GM06990 (cell line): ENCODE data around the gene IZUMO2.

Experiments
- DNase-seq: peaks from one replicate; pipeline ENCODE4 v3.0.0-alpha.2; 2011; ENCODE audit not compliant: insufficient read length; ENCODE audit errors: extremely low read depth
- H3K27me3 ChIP-seq: replicated peaks from 2 replicates; pipeline ENCODE4 v1.6.0; 2011; ENCODE audit warnings: low read length; ENCODE audit not compliant: control insufficient read depth, insufficient read depth
- H3K36me3 ChIP-seq: 2 replicates; pipeline ENCODE4 v1.5.1; 2011; ENCODE audit warnings: low read length; ENCODE audit not compliant: control insufficient read depth, insufficient read depth
- H3K4me3 ChIP-seq: replicated peaks from 2 replicates; pipeline ENCODE4 v1.5.1; 2011; ENCODE audit warnings: low read depth, mild to moderate bottlenecking, control low read depth, low read length
- TF ChIP-seq, protein P1 (sequence below): IDR thresholded peaks from 2 replicates; pipeline ENCODE4 v1.5.1; 2011; ENCODE audit warnings: low read length, control low read depth, mild to moderate bottlenecking, inconsistent platforms; ENCODE audit not compliant: insufficient read depth, poor library complexity, severe bottlenecking

IZUMO2 gene

DNA sequence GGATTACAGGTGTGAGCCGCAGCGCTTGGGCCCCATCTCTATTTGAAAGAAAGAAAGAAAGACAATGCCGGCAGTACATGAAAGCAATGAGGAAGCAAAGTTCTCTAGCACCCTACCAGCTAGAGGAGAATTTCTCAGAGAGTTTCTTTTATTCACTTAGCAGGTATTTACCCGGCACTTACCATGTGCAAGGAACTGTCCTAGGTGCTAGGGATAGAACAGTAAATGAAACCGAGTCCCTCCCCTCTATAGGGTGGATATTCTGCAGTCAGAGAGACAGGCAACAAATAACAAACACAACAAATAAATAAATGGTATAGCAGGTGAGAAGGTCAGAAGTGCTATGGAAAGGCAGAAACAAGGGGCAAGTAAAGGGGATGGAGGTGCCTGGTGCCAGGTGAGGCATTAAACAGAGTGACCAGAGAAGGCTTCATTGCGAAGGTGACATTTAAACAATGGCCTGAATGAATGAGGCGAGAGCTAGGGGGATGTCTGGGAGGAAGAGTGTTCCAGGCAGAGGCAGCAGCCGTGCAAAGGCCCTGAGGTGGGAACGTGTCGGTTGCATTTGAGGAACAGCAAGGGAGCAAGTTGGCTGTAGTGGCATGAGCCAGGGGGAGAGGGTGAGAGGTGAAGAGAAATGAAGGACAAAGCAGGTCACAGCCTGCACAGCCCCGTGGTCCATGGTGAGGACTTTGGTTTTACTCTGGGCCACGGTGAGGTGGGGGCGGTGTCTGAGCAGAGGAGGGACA, 29.6 kb upstream of the IZUMO2 start:
- TF ChIP-seq, protein P1, sequence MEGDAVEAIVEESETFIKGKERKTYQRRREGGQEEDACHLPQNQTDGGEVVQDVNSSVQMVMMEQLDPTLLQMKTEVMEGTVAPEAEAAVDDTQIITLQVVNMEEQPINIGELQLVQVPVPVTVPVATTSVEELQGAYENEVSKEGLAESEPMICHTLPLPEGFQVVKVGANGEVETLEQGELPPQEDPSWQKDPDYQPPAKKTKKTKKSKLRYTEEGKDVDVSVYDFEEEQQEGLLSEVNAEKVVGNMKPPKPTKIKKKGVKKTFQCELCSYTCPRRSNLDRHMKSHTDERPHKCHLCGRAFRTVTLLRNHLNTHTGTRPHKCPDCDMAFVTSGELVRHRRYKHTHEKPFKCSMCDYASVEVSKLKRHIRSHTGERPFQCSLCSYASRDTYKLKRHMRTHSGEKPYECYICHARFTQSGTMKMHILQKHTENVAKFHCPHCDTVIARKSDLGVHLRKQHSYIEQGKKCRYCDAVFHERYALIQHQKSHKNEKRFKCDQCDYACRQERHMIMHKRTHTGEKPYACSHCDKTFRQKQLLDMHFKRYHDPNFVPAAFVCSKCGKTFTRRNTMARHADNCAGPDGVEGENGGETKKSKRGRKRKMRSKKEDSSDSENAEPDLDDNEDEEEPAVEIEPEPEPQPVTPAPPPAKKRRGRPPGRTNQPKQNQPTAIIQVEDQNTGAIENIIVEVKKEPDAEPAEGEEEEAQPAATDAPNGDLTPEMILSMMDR, result no peak

DNA sequence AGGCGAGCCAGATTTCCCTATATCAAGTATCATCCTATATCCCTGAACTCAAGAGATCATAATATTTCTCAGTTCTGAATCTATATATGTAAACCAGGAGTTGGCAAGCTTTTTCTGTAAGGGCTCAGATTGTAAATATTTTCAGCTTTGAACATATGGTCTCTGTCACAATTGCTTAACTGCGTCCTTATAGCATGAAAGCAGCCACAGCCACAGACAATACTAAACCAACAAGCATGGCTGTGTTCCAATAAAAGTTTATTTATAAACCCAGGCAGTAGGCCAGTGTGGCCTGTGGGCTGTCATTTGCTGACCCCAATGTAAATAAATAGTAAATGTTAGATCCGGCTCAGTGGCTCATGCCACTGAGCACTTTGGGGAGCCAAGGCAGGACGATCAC, 28.1 kb upstream of the IZUMO2 start:
- no peaks in the 10 kb centered on the region for H3K27me3 ChIP-seq
- H3K36me3 ChIP-seq, result no peaks in the 10 kb centered on the region
- no peak overlapping the region for H3K4me3 ChIP-seq
- TF ChIP-seq, protein P1, result no peak
- no peak for DNase-seq

More for the DNA sequence above, 29.6 kb upstream of the IZUMO2 start:
- DNase-seq, result no peak
- H3K36me3 ChIP-seq, result no peaks in the 10 kb centered on the region
- no peak overlapping the region for H3K4me3 ChIP-seq
- no peaks in the 10 kb centered on the region for H3K27me3 ChIP-seq

DNA sequence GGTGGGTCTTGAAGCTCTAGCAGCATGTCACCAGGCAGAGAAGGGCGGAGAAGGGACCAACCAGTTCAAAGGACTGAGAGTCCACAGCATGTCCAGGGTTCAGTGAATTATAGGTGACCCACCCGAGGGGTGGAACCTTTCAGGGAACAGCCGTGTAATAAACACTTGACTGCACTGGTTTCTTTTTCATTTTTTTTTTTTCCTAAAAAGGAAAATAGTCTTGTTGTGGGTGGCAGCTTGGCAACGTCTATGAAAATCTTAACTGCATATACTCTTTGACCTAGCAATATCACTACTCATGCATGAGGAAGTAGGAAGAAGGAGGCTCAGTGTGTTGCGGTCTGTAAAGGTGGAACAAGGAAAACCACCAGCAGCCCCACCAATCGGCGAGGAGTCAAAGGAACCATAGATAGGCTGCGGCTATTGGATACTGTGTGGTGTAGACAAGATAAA, 27.4 kb upstream of the IZUMO2 start:
- peak; percentile 32 for DNase-seq
- H3K36me3 ChIP-seq, result no peaks in the 10 kb centered on the region
- H3K4me3 ChIP-seq, result no peak overlapping the region
- H3K27me3 ChIP-seq, result no peaks in the 10 kb centered on the region
- TF ChIP-seq, protein P1, result no peak

DNA sequence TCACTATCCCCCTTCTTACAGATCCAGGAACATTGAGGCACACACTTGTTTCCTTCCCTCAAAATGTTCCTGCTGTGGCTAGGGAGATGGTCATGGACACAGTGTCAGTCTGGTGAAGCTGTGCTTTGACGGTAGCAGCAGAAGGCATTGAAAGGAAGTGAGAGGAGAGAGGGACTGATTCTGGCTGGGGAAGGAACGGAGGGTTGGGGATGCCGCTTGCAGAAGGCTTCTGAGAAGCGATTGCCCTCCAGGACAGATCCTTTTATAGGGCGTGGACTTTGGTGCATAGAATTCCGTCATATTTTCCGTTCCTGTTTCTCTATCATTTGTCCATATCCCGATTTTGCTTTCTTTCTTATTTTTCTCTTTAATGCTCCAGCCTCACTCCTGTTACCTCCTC, 26.2 kb upstream of the IZUMO2 start:
- Histone ChIP-seq H3K27me3 (no peaks in the 10 kb centered on the region), H3K4me3 (no peak overlapping the region), H3K36me3 (no peaks in the 10 kb centered on the region)
- DNase-seq, result no peak
- TF ChIP-seq, protein P1, result no peak

DNA sequence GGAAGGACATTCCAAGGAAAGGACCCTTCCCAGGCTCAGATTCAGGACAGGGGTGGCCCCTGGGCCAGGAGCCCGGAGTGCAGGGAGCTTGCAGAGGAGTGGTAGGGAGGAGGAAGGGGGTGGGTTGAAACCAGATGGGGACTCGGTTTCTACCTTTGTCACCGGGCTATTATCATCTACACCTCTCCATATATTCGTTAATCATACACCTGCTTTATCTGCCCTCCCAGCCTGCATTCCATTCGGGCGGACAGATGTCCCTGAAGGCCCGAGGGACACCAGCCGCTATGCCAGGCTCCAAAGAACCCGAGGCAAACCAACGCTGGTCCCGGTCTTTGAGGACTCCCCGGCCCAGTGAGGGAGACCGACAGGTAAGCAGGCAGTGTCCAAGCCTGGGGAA, 24.9 kb upstream of the IZUMO2 start:
- TF ChIP-seq, protein P1, result no peak

More for the DNA sequence above, 24.9 kb upstream of the IZUMO2 start:
- no peak overlapping the region for H3K4me3 ChIP-seq
- DNase-seq, result no peak
- H3K36me3 ChIP-seq, result no peaks in the 10 kb centered on the region
- no peaks in the 10 kb centered on the region for H3K27me3 ChIP-seq
